Renal pelvis (tissue), 4 donors: ENCODE results near the gene ERMARD. TPM values are rescaled to one million over a fixed set of nuclear protein-coding genes. Genes with fewer than 3 reads are reported as not detected.

ENCODE experiments used
- DNase-seq: peaks from one replicate; pipeline ENCODE4 v3.0.0-alpha.2; 2013
- polyA plus RNA-seq, 3 donors: library from polyadenylated mRNA; unstranded; fragments of 120-200 nt; gene quantifications; one replicate each; pipeline ENCODE4 v1.2.1, GENCODE V29; 2013; ENCODE audit not compliant: insufficient read length in 3 of 3

ERMARD gene
- polyA plus RNA-seq, 3 donors: 33.9 to 54.7 (median 52.4) TPM

DNA sequence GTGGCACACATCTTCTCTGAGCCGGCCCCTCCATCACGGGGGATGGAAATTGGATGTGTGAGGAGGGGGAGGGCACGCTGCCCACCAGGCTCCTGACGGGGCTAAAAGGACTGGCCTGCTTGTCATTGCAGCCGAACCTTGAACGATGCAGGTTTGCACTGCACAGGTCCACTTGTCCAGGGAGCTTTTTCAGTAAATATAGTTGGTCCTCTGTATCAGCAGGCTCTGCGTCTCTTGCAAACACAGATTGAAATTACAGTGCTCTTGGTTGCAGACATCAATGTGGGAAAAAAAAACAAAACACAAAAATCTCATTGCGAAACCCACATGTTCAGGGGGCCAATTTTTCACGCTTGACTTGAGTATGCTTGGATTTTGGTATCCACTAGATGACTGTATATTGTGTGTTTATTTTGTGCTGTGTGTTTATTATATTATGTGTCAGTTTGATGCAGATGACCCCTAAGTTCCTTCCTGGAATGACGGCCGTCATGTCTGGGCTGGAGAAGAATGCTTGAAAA, 29.2 kb downstream of the ERMARD start:
- no peak for DNase-seq

DNA sequence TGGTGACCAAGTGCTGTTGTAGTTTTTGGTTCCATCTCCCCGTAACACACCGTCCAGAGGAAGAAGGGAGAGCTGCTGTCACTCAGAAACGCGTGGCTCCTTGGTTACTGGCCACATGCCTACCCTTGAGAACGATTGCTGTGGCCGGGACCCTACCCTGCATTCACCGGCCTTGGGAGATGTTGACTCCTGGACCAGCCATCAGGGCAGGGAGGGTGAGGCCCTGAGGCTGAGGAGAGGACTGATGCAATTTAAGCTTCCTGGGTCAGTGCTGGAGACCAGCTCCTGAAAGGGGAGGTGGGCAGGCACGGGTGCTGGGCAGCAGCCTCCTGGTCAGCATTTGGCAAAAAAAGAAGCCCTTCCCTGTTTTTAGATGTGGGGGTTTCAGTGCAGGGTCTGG, 31.5 kb downstream of the ERMARD start:
- DNase-seq: no peak

DNA sequence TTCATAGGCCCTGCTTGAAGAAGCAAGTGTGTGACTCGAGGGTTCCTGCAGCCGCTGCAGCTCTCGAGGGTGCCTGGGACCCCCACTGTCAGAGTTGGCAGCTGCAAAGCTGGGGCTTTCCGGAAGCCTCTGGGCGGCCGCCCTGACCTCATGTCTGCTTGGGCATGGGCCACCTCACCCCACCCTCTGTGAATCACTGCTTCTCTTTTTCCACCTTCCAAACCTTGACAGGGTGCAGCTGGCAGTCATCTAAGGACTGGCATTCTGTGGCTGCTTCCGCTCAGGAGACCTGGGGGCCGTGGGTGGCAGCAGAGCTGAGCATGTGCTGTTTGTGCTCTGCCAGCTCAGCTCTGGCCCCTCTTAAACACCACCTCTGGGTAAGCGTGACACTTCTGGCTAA, 32.0 kb downstream of the ERMARD start:
- DNase-seq: no peak

DNA sequence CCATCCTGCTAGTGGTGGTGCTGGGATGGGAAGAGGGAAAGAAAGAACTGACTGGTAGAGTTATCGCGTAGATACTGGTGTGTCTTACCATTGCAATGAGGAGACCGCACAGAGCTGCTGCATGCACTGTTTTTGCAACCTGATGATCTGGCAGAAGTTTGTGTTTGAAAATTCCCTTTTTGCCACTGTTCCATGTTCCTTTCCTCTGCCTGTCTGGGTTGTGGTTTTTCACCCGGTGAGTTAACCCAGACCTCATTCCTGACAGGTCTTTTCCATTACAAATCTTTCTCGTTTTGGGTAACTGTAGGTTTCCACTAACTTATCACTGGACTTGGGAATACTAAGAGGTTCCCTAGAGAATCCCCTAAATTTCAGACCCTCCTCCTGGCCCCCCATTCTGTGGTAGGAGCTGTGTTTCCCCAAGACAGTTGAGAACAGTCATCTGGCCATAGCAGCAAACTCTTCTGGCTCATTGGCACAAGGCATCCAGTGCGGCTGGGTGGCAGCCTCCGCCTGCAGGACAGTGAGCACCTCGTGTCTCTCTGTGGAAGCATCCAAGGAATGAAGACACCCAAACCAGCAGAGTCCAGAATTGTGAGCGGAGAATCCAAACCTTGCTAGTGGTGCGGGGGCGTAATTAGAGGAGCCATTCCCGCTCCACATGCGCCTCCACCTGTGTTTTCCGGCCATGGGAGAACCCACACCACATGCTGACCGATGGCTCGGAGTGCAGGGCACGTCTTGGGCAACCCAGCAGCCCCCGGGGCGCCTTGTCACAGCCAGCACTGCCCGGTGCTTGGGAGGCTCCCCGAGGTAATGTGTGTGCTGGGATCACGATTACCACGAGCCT, 32.8 kb downstream of the ERMARD start:
- no peak for DNase-seq

DNA sequence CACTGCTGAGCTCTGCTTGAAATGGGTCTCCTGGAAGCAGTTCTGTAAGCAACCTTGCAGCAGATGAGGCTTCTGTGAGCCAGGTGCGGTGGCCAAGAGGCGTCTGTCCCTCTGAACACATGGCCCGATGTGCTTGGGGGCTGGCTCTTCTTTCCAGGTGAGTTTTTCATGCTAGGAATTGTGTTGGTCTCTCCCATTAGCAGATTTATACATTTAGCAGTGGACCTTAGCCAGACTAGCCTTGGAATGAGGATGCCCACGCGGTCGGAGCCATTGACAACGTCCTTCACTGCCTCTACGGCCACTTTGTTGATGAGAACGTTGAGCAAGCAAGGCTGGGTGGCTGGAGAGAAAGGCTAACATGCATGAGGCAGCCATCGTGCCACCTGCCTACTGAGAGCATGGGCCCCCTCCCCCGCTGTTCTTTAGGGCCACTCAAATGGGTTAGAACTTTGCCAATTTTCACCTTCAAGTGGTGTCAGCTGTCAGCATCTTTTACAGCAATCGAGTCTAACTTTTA, 33.5 kb downstream of the ERMARD start:
- DNase-seq: no peak

DNA sequence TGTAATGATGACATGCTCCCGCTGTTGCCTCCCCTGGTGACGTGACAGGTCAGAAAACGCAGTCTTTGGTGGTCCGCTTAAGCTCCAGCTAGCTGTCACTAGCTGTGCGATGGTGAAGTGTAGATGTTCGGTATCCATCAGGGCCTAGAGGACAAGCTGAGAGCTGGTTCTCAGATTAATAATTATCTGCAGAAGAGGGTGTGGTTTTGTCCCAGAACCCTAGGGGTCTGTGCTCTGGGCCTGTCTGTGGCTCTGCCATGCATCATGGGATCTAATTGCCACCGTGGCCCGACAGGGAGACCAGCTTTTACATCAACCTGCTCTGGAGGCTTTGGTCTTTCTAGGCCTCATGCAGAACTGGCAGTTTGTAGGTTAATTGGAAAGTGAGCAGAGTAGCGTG, 34.1 kb downstream of the ERMARD start:
- DNase-seq: no peak

DNA sequence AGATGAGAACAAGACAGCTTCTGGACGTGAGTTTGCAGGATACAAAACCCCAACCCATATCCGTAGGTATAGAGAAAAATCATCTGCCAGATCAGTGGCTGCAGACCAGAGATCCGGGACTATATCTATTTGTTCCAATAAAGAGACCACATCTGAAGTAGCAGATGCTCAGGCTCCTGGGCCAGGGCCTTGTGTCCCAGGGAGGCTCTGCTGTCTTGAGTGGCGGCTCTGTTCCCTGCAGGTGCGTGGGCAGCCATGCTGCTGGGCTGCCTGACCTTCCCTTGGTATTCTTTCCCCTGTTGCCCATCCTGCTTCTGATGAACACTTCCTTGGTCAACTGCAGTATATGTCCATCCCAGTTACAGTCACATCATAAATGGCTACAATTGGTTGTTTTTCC, 34.9 kb downstream of the ERMARD start:
- no peak for DNase-seq

DNA sequence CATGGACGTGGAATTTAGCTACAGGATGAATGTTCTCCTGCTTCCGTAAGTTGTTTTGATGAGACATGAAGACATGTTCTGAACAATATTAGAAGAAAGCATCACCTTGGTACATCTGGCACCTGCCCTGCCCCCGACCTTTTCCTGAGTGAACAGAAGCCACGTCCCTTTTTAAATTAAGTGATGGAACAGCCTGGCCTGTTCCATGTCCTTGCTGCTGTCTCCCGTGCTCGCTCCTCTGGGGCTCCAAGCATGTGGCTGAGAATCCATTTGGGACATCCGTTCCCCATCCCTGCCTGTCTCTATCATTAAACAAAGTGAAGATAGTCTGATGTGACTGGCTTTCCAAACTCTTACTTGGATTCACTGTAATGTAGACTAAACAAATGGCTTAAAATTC, 36.4 kb downstream of the ERMARD start:
- no peak for DNase-seq

DNA sequence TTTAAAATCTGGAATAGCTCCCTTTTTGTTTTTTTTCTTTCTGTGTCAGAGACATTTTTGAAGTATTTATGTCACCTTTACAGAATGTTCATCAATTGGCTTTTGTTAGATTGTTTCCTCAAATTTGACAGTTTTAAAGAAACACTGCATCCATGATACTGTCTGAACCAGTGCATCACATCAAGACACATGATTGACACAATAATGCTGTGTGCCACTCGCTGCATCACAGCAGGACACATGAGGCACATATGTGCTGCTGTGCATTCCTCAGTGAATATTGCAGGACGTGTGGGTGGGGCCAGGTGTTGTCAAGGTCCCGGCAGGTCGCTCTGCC, 37.4 kb downstream of the ERMARD start:
- no peak for DNase-seq

DNA sequence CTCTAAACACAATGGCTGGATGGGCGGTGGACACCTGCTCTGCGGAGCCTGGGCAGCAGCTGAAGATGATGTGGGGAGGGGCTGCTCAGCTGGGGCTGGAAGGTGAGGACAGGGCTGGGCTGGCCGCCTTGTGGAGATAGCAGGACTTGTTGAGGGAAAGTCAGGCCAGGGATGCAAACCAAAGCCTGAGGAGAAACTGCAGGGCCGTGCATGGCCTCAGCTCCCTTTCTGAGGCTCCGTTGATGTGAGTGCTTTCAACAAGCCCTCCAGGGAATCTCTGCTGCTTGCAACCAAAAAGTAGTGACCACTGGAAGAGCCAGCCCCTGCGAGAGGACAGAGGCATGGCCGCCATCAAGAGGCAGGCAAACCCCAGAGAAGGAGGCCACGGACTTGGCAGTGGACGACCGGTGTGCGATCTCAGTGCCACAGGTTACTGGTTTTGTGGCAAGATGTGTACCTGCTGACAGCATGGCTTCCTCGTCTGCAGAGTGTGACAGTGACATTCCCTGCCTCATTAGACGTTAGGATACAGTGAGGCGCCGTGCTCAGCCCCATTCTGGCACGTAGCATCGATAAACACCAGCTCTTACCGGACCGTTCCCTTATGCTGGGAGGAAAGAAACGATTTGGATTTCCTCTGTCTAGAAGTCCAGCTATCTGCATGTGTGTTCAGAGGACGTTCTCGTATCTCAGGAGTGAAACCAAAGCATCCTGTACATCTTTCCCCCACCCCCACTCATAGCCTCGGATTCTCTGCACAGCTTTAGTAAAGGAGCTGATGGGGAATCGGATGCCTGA, 37.9 kb downstream of the ERMARD start:
- no peak for DNase-seq

DNA sequence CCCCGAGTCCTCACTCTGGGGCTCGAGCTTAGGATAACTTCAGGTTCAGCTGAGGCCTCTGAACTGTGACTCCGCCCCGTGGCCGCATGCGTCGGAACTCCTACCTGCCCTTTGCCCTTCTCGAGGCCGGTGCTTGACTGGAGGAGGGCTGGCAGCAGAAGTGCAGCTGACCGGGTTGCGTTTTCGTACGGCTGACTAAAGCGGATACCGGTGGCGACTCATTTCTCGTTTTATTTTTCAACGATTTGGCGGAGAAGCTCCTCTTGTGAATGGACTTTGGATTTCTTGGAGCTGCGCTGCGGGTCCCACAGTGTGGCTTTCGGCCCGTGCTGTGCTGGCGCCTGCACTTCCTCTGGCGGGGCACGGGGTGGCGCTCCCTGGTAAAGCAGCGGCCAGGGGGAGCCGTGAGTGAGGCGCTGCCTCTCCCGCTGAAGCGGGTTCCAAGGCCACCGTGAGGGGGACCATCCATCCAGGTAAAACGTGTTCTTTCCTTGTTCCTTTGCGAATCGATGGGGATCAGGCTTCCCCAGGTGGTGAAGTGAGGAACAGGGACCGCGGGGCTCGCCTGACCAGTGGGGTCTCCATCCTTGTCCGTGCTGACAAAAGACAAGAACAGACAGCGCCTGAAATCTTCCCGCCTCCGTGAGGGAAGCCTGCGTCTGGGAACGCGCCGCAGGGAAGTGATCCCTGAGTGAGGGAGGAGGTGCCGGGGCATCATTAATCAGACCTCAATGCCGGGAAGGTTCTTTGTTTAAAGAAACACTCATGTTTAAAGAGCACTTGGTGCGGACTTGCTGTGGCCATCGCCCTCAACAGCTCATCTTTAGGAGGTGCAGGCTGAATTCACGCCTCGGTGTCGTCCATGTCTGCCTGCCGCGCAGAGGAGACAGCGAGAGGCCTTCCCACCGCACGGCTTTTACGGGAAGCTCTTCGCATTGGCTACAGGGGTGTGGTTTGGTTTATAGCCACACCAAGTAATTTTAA, 38.8 kb downstream of the ERMARD start:
- DNase-seq: peak; percentile 73

DNA sequence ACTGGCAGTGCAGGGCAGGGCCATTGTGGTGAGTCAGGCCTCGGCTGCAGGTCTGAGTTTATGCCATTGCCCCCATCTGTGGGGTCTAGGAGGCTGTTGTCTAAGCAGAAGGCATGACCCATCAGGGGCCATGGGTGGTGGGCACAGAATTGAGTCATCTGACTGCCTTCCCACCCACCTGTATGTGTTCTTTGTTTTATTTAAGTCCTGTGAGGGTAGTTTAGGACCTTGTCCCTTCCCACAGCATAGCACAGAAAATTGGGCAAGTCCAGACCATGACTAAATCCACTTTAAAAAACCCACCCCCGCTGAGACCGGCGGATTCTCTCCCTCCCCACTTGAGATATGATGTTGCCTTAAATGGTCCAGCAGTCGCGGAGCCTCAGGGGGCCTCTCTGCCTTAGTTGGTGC, 40.3 kb downstream of the ERMARD start:
- DNase-seq: no peak

DNA sequence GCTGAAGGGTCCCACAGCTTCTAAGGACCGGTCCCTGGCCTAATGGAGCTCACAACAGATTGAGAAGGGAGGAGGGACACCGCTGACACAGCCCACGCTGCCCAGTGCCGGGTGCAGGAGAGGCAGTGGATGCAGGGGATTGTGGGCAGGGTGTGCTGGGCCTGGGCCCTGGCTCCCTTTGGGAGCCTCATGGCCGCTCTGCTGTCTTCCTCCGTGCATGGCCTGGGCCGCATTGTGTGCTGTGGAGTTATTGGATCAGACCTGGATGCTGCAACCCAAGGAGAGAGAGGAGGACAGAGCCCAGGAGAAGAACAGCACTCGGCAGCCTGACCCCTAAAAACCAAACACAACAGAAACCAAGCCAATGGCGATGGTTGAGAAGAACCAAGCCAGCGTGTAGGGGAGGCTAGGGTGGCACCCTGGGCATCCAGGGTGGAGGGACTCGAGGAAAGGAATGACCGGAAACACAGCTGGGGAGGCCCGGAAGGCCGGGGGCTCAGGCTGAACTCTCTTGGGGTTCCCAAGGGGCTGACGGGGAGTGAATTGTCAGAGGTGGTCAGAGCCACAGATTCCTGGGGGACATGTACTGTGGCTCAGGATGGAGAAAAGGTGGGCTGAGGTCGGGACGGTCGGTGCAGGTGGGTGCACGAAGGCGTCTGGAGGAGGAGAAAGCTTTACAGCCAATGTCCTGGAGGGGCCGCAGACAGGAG, 41.0 kb downstream of the ERMARD start:
- DNase-seq: no peak

DNA sequence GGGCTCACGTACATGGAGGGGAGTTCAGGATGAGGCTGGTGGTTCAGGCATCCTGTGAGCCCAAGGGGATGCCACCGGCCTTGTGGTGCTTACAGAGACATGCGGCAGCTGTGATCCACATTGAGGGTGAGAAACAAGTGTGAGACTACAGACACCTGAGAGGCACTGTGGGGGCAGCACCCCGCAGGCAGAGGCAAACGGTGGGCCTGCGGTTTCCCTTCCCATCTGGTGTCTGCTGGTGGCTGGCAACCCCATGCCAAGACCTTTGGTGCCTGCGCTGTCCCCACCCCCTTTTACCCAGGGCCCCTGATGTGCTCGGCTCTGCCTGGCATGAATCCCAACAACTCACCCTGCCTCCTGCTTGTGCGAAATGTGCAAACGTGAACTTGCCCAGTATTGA, 42.0 kb downstream of the ERMARD start:
- no peak for DNase-seq

DNA sequence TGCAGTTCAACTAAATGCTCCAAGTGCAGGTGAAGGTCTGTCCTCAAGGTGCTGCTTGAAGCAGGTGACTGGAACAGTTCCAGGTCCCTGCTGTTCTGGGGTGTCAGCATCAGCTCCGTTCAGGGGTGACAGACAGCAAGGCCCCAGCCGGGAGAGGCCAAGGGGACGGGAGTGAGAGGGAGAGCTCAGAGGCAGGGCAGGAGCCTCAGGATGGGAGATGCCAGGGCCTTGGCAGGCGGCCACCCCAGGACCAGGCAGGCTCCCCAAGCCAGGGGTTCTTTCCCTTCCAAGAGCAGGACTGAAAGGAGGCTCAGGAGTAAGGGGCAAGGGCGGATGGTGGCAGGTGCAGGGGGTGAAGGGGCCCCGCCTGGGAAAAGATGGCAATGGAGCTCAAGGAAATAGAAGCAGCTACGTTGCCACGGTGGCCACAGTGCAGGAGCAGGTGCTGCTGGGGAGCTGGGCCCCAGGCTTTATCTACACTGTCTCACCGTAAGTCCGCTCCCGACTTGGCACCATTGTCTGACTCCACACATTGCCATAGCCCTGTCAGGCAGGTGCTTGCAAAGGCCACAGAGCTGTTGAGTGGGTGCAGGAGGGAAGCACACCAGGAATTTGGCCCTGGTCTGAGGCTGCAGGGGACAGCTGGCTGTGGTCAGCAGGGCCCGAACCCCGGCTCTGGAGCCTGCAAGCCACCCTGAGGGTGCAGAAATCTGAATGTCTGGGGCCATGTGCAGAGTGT, 43.1 kb downstream of the ERMARD start:
- DNase-seq: no peak

DNA sequence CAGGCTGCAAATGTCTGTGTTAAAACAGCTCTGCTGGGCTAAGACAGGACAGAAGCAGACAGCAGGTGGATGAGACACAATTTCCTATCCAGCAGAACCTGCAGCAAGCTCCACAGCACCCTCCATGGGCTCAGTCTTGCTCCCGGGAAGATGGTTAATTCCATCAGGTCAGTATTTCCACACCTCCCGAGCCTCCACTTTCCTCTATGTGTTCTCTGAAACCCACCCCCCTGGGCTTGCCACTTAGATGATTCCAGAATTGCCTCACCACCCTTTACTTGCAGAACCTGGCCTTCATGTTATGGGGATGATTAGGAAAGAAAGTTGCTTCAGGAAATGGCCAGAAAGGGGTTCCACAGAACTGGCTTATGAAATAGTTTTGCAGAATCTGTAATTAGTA, 43.8 kb downstream of the ERMARD start:
- no peak for DNase-seq

DNA sequence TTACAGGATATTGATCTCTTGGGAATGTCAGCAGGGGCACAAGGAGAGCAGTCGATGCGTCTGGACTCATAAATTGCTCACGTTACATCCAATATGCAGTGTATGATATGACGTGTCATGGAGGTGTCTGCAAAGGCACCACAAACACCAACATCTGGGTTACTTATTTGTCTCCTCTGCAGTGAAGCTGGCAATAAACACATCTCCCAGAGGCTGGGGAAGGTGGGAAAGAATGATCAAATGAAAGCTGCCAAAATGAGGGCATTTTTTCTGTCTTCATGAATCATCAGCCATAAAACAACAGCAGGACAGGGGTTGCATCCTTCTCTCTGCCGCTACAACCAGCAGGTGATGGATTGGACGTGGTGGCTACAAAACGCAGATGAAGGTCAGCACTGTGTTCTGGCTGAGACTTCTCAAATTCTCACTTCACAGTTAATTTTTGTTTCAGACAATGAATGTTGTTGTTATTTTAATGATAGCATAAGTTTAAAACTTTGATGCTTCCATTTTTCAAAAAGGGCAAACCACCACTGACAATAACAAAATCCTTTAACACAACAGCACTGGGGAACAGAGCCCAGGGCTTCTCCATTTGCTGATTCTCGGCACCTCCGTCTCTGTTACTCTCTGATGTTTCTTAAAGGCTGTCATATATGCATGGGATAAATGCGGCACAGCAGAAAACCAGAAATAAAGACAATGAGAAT, 47.5 kb downstream of the ERMARD start:
- no peak for DNase-seq

DNA sequence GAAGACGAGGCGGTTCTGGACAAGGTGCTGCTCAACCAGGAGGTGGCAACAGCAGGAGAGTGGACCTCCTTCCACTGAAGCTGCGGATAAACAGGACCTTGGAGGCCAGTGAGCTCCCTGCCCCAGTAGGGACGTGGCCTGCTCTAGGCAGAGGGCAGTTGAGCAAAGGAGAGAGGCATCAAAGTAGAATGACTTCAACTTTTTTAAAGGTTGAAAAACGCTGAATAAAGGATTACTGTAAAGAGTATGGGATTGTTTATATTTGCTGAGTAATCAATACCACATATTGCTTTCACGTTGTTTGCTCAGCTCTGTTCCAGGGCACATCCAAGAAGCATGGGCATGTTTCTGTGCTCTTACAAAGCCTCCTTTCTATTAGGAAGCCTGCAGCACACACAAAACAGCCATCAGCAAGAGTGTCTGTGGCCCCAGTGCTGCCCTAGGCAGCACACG, 48.1 kb downstream of the ERMARD start:
- DNase-seq: no peak

DNA sequence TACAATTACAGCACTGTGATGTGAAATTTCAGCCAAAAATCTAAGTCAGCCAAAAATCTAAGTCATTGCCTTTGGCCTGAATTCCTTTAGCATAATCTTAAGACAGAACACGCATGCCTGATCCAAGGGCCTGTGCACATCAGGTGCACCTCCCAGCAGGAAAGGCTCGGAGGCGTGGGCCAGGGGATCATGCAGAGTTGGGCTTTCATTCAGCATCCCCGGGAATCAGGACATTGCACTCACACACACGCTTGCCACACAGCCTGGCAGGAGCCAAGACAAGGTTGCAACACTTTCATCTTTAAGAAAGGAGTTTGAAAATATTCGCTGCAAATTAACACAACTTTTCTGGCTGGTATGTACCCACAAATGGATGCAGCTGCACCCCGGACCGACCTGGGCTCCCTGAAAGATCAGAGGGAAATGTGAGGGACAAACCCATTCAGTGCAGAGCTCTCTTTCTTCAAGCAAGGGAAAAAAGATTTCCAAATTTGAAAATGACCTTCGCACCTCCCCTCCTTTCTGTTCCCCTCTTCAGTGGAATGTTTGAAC, 48.8 kb downstream of the ERMARD start:
- DNase-seq: no peak
